ENCODE results near the gene IGSF22. TPM values are rescaled to one million over a fixed set of nuclear protein-coding genes. Genes with fewer than 3 reads are reported as not detected.

The IGSF22 gene
- total and polyA plus RNA-seq, 2 of the 8 experiments (the other 6 are each of a cell fraction or from before 2014, with no cell fraction given): 0.14 TPM; not detected in 1

DNA sequence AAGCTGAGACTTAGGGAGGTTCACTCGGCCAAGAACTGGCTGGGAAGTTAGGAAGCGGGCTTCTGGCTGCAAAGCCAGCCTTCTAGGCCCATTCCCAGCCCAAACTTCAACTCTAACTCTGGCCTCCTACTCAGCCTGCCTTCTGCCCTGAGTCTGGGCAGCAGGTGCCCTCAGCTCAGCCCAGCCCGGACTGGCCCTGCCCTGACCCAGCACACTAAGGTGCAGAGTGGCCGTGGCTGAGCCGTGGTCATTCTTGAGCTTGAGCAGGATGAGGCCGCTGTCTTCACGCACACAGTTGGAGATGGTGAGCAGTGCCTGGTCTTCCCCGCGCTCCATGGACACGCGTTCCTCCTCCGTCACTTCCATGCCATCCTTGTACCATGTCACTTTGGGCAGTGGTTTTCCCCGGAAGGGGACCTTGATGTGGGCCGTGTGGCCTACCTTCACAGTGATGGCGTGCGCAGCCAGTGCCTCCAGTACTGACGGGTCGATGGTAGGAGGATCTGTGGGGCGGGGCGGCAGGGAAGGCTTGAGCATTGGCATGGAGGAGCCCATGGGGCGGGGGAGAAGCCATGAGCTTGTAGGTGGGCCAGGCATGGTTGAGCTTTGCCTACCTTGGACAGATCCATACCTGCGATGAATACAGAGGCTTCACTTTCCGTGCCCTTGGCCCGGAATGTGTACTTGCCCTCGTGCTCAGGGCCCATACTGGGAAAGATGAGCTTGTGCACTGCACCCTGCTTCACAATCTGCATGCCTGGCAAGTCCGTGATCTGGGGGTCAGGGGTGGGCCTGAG is 12.1 kb downstream of the IGSF22 start:
- peaks cover 0 to 6% (median 0%) of the 10 kb centered on the region in 4 experiments; a peak in 2 of 7 replicates for H3K27me3 ChIP-seq (replicated peaks in 1 of 4; ENCODE audit: control insufficient read depth in 3 of 4, extremely low read depth in 1 of 4, insufficient read depth in 3 of 4, low read length in 3 of 4)
- H3K4me3 ChIP-seq (ENCODE audit: extremely low read depth in 1 of 4, insufficient read depth in 2 of 4, low read depth in 3 of 4, low read length in 4 of 4): no peak overlapping the region
- no peak overlapping the region for H3K4ac ChIP-seq (replicated peaks; ENCODE audit: insufficient read length, low read depth, low read length)
- H2AK5ac ChIP-seq (ENCODE audit: low read depth, low read length): no peak overlapping the region
- H3K4me2 ChIP-seq (ENCODE audit: insufficient read depth in 1 of 2, low read depth in 2 of 2, low read length in 2 of 2): no peak overlapping the region
- H3K23me2 ChIP-seq (ENCODE audit: low read depth, low read length): peaks cover 2% of the 10 kb centered on the region; the same call in 1 of the 2 replicates
- H3K9ac ChIP-seq (replicated peaks in 1 of 4; ENCODE audit: extremely low read depth in 1 of 4, low read depth in 3 of 4, low read length in 3 of 4): no peak overlapping the region
- H3K23ac ChIP-seq (ENCODE audit: insufficient read length): no peak overlapping the region
- no peak overlapping the region for H4K91ac ChIP-seq (replicated peaks; ENCODE audit: insufficient read length, low read length)
- no peak overlapping the region for H2BK5ac ChIP-seq (ENCODE audit: low read depth, low read length)
- no peak for FAIRE-seq
- H2AFZ ChIP-seq (ENCODE audit: low read length): no peak overlapping the region
- H3K27ac ChIP-seq (ENCODE audit: low read depth, low read length): no peak overlapping the region
- no peak overlapping the region for H2BK120ac ChIP-seq (replicated peaks; ENCODE audit: low read depth, low read length)
- 89% methylated on average over 26 of the region's 26 CpGs; no CpG with 5 or more reads in 1 of the 2 experiments for WGBS, 2 experiments (ENCODE audit: extremely low coverage in 1 of 2, insufficient coverage in 1 of 2, insufficient read length in 1 of 2, insufficient replicate concordance in 2 of 2, low coverage in 1 of 2, low lambda C conversion rate in 2 of 2, missing lambda C conversion rate in 1 of 2)
- H3K4me1 ChIP-seq (replicated peaks in 1 of 4; ENCODE audit: control insufficient read depth in 3 of 4, insufficient read depth in 4 of 4, low read length in 3 of 4): no peaks in the 10 kb centered on the region
- H3K79me1 ChIP-seq (ENCODE audit: low read depth, low read length): no peaks in the 10 kb centered on the region
- H2BK15ac ChIP-seq (ENCODE audit: low read length): no peak overlapping the region
- H3K14ac ChIP-seq (ENCODE audit: insufficient read length): no peak overlapping the region
- H4K20me1 ChIP-seq (replicated peaks in 1 of 2; ENCODE audit: control insufficient read depth in 1 of 2, insufficient read depth in 2 of 2, low read length in 2 of 2): no peaks in the 10 kb centered on the region
- H3K9me3 ChIP-seq (ENCODE audit: insufficient read depth in 2 of 2, low read depth in 1 of 2, low read length in 1 of 2): no peaks in the 10 kb centered on the region
- H3K18ac ChIP-seq (ENCODE audit: extremely low read depth, low read length): no peak overlapping the region
- no peak overlapping the region for H2BK12ac ChIP-seq (ENCODE audit: low read depth, low read length)
- H3K79me2 ChIP-seq (ENCODE audit: control insufficient read depth in 1 of 2, insufficient read depth in 2 of 2, low read length in 2 of 2): no peaks in the 10 kb centered on the region
- no peak overlapping the region for H4K5ac ChIP-seq (ENCODE audit: insufficient read length, low read depth, low read length)
- ChIA-PET POLR2A (ENCODE audit: partially characterized antibody) (no interaction called here), CTCF (ENCODE audit: partially characterized antibody) (interaction anchor here (0.5 to 2.7 kb wide), 6 partner anchors 8 to 280 kb away, joined by 3 to 15 read pairs (median 4); partner anchors contain the start of gene IGSF22)
- DNase-seq (ENCODE audit: low read depth in 1 of 2, low spot score in 2 of 2): no peak
- no peak overlapping the region for H4K8ac ChIP-seq (ENCODE audit: extremely low read depth, insufficient read depth, low read length)
- H2BK20ac ChIP-seq (ENCODE audit: low read length): no peak overlapping the region
- H3K56ac ChIP-seq (replicated peaks; ENCODE audit: insufficient read length, low read depth, low read length): no peak overlapping the region
- H3K36me3 ChIP-seq (ENCODE audit: control insufficient read depth in 2 of 4, insufficient read depth in 4 of 4, low read length in 3 of 4): no peaks in the 10 kb centered on the region
- TF ChIP-seq CBX8 (IDR thresholded peaks at IDR 0.05; ENCODE audit: borderline replicate concordance, low read depth, low read length) (no peak), FOSL1 (IDR thresholded peaks at IDR 0.05; ENCODE audit: insufficient read depth, low read depth, low read length) (no peak)
